Hematopoietic multipotent progenitor cell treated with erythropoietin and hydrocortisone succinate and interleukin-3 and kit ligand, for 8 days (in vitro differentiated cells): ENCODE results near the gene AFF3.

Experiments
- DNase-seq: peaks from one replicate; pipeline ENCODE4 v3.0.0-alpha.2; 2015

The AFF3 gene

DNA sequence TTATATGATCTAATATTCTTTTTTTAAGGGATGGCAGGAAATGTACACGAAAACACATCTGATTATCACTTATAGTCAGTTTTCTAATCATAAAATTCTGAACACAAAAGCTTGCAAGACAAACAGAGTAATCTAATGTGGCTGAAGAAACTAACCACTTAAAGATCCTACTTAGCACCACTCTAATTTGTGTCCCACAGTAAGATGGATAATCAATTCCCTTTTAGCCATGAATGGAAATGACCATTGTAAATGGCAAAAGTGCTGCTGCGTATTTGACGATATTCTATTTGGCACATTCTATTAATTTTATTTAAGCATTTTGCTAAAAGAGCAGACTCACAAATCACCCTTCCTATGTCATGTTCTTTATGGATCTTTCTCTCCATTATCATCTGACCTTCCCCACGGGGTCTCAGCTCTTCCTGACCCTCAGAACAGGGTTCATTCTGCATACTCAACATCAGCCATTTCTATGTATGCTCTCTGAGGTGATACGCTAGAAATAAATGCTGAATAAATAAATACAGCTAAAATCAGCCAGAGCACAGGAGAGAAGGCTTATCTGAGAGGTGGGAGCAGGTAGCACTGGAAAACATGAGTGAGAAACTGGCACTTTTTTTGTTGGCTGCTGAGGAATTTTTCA is 295.8 kb downstream of the AFF3 start:
- no peak for DNase-seq

DNA sequence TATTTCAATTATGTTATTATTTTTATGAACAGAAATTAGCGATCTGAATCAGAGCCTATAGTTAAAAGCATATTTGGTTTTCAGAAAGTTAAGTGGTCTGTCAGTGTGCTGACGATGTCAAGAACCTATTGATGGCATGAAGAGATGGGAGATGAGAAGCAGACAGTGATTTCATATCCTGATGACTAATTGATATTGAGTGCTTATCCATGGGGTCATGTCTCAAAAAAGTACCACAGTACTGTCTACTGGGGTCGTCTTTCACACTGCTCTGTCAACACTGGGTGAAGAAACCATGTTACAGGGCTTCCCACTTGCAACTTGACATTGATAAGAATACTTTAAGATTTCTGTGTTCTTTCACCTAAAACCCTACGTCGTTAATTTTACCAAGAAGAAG is 297.1 kb downstream of the AFF3 start:
- no peak for DNase-seq

DNA sequence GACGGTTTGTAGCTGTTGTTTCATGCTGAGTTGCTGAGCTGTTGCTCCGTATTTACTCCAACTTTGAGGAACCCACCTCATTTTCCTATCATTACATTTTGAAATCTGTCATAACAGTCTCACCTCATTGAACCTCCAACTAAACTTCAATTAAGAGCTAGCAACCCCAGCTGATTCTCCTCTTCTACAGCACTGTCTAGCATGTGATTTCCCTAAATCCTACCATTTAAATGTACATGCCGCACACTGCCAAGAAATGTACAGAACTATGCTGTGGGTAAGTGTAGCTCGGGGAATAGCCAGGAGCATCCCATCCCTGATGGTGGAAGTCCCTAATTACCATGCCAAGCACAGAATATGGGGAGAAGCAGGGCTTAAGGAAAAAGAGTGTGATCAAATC is 299.9 kb downstream of the AFF3 start:
- no peak for DNase-seq

DNA sequence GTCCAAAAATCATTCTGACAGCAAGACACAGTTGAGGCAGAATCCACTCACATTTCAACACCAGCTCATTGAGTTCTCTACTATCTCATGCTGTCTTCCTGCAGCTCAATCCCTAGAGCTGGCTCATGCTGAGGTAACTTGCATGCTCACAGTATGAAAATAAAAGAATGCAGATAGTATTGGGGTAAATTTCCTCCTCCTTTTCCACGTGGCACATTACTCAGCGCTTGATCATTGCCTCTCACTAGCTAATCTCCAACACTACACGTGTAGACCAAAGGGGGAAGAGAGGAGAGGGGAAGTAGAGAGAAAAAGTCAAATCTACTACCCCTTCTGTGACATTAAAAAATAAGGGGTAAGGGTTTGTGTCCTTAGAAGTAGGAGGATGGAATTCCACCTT is 300.6 kb downstream of the AFF3 start:
- DNase-seq: no peak

DNA sequence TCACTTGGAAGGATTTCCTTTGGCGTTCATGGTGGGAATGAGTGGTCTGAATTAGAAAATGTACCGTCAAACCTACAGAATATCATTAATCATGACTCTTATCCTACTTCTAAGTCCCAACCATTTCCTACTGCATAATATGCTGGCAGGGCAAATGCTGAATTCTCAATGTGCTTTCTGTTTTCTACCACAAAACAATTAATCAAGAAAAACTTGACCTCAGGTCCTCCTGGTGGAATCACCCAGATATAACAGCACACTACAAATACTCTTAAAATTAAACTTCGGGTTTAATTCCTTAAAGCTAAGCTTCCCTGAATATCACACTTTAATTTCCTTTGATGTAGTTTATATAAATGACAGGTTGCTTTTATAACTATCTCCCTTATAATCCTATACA is 301.6 kb downstream of the AFF3 start:
- no peak for DNase-seq

DNA sequence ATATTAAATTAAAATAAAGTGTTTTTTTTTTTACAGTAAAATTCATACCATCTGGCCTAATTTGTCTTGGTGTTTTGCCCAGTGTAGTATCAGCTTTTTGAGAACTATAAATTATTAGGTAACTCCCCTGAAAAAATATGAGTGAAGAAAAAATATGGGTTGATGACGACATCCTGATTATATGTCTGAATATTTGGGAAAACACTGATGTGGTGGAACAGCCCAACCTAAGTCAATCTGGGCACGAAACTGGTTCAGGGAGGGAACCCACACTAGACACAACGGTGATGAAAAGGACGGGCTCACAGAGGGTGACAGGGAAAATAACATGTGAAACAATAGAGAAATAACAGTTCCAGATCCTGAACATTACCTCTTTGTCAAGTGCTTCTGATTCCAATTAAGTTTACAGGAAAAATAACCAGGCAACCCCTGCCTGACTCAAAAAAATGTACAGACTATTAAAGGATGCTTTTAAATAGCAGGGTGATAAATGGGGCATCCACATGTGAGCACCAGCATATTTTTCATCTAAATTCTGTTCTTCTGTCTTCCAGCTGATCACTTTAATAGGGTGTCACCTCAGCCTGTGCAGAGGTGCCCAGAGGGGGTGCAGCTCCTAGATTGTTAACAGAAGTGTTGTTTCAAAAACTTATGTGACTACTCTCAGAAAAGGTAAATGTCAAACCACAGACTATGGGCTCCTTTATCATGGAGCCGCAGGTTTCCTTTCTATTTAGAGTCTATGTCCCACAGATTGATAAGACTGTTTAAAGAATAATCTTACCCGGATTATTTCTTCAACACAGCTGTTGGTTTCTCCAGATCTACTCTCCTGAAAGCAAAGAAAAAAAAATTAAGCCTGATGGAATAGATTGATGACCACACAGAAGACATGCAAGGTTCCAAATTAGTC is 305.4 kb downstream of the AFF3 start:
- peak; percentile 6 for DNase-seq

DNA sequence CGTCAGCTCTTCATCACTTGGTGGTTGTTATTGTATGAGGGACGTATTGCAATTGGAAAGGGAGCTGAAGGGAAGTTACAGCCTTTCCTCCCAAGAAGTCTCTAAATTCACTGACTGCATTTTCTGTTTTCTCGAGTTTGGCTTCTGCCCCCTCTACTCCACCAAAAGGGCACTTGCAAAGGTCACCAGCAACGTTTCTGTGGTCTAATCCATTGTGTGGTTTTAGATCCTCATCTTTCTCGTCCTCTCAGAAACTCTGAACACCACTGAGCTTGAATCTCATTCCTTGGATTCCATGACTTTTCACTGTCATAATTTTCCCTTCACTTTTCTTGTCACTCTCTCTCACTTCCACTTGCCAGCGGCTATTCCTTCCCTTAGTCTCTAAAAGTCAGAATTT is 308.0 kb downstream of the AFF3 start:
- no peak for DNase-seq

DNA sequence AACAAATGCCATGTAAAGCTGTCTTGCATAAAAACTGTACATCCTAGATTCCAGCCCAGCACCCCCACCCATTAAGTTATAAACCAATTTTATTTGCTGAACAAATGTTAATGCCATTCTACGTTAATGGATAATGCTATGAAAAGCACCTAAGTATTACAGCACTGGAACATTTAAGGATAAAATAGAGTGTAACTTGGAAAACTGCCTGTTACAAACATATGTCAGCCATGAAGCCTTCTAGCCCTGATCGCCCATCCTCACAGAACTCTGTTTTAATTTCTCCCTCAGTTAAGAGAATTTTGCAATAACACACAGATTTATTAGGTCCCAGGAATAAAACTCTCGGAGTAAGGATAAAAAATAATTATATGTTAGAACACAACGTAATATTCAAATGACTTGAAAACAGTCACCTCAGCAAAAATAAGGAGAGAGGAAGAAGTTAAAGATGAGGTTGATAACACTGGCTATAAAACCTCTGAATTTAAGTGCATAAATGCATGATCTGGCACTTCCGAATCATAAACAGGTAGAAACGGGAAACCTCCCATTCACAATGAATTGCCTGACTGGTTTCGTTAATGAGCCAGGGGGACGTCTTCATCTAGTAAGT is 308.7 kb downstream of the AFF3 start:
- DNase-seq: no peak

DNA sequence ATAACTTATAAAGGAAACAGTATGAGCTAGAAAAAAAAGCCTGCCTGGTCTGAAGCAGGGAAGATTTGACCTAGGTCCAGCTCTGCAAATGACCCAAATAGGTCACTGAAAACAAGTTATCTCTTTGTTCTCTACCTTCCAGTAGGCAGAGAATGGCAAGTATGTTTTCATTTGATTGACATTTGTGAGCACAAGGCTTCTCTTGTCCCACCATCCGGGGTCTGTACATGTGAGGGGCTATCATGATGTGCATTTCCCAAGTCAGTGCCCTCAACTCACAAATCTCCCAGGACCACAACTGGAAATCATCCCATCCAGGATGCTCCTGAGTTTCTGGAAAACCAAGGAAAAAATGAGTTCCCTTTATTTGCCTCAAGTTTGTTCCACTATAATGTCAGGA is 309.5 kb downstream of the AFF3 start:
- no peak for DNase-seq

DNA sequence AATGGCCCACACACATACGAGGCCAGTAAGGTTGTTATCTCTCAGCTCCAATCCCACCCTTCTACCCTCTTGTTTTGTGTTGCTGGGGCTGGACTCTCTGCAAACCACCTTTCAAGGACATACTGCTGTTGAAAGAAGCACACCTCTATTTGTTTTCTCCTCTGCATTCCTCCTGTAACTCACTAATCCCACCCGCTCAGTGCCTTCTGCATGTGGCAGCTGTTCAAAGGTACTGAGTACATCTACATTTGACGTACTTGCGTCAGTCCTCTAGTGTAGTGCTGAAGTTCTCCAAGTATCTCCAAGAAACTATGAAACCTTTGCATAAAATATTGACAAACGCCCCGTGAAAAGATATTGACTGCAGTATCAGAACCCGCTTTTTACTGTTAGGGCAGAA is 310.6 kb downstream of the AFF3 start:
- DNase-seq: no peak

DNA sequence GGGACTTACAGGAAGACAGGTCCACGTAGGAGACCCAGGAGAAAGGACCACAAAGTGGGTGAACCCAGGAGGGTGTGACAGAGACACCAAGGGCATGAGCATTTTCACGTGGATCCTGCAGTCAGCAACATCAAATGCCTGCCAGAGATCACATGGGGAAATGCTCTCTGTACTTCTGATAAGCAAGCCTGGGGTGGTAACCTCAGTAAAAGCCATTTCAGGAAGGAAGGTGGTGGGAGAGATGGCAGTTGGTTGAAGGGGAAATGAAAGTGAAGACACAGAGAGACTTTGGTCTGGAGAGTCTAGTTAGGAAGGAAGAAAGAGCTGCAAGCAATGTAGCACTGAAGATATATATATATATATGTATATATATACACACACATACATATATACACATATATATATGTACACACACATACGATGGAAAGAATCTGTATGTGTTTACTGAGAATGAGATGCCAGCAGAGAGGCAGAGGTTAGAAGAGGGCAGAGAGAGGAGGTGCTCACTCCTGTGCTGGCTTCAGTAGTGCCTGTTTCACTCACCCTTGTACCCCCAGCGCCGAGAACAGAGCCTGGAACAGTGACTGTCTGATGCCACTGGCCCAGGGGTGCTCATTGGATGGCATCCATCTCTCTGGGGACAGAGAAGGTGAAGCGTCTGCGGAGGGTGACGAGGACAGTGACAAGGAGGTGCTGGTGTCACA is 314.9 kb downstream of the AFF3 start:
- no peak for DNase-seq

DNA sequence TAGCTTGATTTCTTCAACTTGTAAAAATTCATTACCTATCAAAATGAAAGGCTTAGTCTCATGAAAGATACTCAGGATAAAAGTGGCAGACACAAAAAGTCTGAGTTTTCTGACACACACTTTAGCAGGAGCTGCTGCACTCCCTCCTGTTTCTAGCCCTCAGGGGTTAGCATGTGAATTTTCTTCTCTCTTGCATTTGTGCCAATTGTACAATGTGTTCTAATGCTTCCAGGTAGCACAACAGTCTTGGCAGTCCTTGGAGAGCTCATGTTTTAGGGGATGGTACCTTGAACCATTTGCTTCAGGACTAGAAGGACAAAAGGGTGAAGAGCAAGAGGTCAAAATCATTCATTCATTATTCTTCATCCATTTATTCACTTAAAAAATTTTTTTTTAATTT is 316.8 kb downstream of the AFF3 start:
- no peak for DNase-seq

DNA sequence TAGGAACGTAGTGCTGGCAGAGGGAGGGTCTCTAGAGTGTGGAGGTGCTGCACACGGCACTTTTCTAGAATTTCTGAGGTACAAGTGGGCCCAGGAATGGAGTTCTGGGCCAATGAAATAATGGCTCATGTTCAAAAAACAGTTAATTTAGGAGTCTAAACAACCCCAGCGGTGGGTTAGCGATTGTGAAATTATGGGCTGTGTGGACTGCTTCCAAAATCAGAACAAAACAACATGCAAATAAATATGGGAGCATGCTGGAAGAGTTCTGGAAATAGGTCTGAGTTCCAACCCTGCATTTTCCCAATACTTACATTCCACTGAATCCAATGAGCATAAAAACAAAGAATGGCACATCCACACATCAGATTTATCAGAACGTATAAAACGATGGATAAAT is 317.6 kb downstream of the AFF3 start:
- no peak for DNase-seq

DNA sequence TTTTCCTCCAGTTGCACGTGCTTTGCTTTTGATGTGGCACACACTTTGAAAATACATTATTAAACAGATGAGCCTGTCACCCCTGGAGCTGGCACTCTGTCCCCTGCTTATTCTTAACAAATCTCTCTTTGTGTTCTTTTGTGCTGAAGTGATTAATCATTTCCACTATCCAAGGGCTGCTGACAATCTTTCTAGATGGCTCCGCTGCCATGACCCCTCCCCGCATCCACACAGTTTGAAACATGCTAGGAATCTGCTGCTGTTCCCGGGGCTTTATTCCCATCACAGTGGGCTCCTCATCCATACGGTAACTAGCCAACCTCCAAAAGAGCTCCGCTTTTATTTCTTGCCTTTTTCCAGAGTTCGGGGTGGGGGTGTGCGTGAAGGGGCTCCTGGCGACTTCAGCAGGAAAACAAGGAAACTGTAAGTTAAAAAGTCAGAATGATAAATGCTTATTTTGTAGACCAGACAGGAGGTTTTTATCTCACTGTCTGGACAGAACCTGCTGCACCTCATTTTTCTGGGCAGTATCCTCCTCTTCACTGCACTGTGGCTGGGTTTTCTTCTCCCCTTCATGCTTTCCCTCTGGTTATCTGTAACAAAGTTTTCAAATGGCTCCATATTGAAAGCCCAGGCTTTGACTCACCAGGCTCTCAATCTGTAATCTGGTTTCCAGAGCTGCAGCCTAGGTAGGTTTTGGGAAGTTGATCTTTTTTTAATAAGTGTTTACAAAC is 319.7 kb downstream of the AFF3 start:
- DNase-seq: no peak

DNA sequence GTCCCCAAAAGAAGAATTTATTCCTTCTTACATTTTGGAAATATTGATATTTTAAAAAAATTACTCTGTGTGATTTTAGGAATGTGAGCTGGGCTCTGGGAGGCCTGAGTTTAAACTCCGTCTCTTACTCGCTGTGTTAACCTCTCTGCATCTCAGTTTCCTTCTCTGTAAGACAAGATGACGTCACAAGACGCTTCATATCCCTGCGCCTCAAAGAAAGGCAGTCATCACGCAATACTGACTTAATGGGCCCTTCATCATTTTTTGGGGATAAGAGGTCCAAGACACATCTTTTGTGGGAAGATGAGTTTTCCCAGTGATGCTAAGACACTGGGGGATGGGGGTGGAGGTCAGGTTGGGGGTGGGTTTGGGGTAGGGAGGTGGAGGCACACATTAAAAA is 320.4 kb downstream of the AFF3 start:
- no peak for DNase-seq

DNA sequence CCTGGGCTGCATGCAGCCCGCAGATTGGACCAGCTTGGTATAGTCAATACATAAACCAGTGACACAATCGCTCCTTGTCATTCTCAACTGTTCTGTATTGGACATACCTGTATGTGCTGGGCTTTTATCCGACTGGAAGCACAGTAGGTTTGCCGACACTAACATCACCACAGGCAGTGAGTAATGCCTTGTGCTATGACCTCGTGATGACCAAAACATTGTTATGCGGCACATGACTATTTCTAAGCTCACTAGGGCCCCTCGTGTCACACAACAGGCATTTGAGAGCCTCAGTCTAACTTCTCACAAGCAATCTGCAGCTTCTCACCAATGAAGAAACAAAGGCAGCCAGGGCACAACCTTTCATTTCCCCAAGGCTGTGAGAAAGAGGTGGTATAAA is 320.8 kb downstream of the AFF3 start:
- DNase-seq: no peak

DNA sequence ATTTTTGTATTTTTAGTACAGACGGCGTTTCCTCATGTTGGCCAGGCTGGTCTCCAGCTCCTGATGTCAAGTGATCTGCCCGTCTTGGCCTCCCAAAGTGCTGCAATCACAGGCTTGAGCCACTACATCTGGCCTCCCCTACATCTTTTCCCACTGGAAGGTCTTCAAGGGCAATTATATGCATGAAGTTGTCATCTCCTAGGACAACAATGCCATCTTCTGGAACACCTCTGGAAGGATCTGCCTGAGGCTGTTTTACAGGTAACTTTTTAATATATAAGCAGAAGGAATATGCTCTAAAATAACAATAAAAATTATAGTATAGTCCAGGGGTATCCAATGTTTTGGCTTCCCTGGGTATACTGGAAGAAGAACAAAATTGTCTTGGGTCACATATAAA is 321.4 kb downstream of the AFF3 start:
- DNase-seq: peak; percentile 6

DNA sequence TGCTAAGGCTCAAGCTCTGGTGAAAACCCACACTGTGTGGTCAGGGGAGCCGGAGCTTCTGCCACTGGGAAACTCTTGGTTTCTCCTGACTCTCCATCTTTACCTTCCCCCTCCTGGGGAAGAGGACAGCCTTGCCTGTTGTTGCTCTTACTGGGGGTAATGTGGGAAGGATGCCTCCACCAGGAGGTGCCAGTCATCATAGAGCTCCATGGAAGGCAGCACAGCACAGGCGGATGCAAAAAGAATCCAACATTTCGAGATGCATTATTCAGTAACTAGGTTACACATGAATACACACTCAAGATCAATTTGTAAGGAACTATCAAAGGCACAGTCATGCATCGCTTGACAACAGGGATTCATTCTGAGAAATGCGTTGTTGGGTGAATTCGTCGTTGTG is 322.6 kb downstream of the AFF3 start:
- no peak for DNase-seq

DNA sequence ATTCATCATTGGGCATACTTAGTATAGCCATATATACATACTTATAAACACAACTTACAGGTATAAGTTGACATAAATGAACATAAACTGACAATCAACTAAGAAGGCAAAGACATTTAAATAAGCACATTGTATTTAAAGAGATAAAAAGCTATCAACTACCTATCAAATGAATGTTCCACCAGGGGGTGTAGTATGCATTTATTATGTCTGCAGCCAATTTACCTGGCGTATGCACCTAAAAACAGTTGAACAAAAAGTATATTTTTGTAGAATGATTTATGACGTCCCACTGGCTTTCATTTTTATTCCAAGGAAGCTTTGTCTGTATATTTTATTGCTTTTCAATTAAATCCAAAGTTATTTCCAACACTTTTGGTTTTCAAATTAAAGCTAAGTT is 323.5 kb downstream of the AFF3 start:
- DNase-seq: peak; percentile 21

DNA sequence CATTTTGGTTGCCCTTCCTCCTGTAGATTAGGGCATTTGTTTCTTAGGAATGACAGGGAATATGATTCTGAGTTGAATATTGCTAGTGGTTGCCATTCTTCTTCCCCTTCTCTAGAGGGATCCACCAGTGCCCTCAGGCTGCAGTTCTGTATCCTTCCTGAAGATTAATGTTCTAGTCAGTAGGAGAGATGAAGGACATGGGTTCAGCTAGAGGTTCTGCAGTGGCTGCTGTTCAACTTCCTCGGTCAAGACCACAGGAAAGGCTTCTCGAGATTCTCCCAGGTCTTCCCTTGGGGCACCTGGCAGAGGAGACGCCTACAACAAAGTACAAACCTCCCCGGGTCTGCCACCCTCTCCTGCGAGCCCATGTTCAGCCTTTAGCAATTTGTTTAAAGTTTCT is 325.5 kb downstream of the AFF3 start:
- DNase-seq: no peak

DNA sequence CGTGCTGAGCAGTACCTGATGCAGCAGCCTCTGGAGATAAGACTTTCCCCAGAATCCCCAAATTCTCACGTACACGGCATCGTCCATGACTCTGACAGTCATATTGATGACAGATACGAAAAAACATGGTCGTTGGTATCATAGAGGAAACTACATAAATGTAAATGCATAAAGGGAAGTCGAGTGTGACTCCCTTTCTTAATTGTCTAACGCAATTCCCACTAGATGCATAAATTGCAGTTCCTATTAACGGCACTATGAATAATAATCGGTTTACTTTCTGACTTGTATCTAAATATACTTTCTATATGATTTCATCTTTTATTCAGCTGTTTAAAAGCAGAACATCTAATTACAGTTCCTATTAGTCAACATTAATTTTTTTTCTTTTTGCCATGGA is 330.0 kb downstream of the AFF3 start:
- DNase-seq: no peak

DNA sequence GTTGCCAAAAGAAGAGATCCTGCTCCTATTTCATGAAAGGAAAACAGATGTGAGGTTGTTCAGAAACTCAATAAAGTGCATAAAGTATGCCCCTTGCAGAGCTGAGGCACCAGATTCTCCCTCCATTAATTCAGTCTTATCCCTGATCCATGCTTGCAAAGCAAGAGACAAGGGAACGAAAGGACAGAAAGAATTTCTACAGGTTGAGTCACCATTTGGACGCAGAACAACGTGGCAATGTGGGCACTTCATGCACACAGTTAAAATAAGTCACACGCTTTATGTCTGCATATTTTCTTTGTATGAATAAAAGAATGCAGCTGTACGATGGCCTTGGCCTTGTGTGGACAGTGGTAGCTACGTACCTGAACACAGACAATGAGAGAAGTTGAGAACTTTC is 330.8 kb downstream of the AFF3 start:
- no peak for DNase-seq

DNA sequence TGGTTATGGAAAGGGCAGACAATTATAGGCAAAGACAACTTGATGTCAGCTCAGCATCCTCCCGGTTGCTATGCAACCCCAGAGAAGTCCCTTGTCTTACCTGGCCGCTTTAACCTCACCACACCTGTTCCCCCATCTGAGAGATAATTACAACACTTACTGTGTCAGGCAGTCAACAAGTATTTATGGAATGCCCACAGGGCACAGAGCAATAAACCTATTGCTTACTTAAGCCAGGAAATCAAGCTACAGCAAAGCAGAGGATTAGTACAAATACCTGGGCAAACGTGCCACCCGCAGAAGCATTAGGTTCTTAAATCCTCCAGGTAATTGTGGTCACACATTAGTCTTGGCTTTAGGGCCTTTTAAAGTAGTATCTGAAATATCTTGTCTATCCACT is 332.2 kb downstream of the AFF3 start:
- no peak for DNase-seq
